ENCODE results near the gene SFR1. TPM values are rescaled to one million over a fixed set of nuclear protein-coding genes. Genes with fewer than 3 reads are reported as not detected.

The SFR1 gene
- total RNA-seq, 1 donor from 2014 or later, result 13.8 TPM

DNA sequence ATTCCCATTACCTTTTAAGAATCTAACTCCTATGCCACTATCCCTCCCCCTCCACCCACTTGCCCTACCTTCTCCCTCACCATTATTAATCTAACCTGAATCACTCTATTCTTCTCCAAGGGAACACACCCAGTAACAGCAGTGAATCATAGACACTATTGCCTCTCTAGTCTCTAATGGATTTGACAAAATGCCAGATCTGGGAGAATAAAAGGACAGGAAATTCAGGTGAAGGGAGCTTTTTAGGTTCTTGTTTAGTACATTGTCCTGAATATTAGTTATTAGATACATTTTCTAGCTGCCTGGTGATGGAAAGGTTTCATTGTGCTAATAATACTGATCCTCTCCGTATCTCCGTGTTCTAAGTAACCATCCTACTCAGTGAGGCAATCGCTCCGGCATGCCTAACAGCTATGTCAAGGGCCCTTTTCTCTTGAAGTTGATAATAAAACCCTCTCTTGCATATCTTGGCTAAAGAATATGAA, 4.1 kb upstream of the SFR1 start:
- H3K9me3 Mint-ChIP-seq, result no peaks in the 10 kb centered on the region
- H3K4me3 Mint-ChIP-seq, result no peak overlapping the region
- H3K27me3 Mint-ChIP-seq (ENCODE audit: insufficient read depth), result peaks cover 12% of the 10 kb centered on the region
- DNase-seq (ENCODE audit: low spot score), result no peak
- no peaks in the 10 kb centered on the region for H3K36me3 Mint-ChIP-seq (ENCODE audit: low read depth)
- H3K4me1 Mint-ChIP-seq (ENCODE audit: low read depth), result peaks cover 29% of the 10 kb centered on the region
- intact Hi-C loops (cut with micrococcal nuclease), result no loop called here
- no peak overlapping the region for H3K27ac Mint-ChIP-seq

DNA sequence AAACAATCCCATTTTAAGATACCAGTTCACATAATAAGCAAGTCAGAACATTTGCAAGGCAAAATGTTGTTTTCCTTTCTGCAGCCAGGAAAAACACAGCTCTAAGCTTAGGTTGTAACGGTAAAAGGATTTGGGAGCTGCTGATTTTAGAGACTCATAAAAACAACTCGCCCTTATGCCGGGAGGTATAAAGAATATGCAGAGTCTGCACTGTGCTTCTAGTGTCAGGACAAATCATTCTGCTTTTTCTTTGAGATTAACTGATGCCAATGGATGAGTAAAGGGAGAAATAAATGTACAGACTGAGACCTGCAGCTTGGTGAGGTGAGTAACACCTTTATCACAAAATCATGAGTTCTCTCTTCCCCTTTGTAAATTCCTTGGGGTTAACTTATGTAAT, 2.0 kb upstream of the SFR1 start:
- H3K27me3 Mint-ChIP-seq (ENCODE audit: insufficient read depth), result peaks cover 12% of the 10 kb centered on the region
- H3K4me1 Mint-ChIP-seq (ENCODE audit: low read depth), result peaks cover 33% of the 10 kb centered on the region
- no peaks in the 10 kb centered on the region for H3K9me3 Mint-ChIP-seq
- no peak for DNase-seq (ENCODE audit: low spot score)
- H3K27ac Mint-ChIP-seq, result no peak overlapping the region
- peaks cover 3% of the 10 kb centered on the region for H3K36me3 Mint-ChIP-seq (ENCODE audit: low read depth)
- intact Hi-C loops (cut with micrococcal nuclease), result loop anchor here (2.0 to 10.0 kb wide), 9 partner anchors 103 to 1375 kb away; partner anchors contain the start of genes CFAP58, TAF5 and WBP1L
- H3K4me3 Mint-ChIP-seq, result no peak overlapping the region

DNA sequence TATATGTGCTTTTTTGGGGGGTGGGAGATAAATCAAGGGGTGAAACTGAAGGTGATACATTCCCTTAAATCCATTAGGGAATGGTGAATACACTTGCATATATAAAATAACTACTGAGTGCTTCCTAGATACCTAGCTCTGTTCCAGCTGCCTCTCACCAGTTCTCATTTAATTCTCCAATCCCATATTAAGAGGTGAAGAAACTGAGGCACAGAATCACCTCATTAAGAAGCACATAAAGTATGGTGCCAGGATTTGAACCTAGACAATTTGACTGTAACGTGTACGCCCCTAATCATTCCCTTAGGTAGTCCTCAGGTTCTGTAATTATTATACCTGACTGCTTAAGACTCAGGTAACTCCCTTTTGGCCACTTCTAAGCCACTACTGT, 1.5 kb upstream of the SFR1 start:
- H3K9me3 Mint-ChIP-seq, result no peaks in the 10 kb centered on the region
- peaks cover 12% of the 10 kb centered on the region for H3K27me3 Mint-ChIP-seq (ENCODE audit: insufficient read depth)
- peaks cover 38% of the 10 kb centered on the region for H3K4me1 Mint-ChIP-seq (ENCODE audit: low read depth)
- peaks cover 8% of the 10 kb centered on the region for H3K36me3 Mint-ChIP-seq (ENCODE audit: low read depth)
- no peak for DNase-seq (ENCODE audit: low spot score)
- H3K27ac Mint-ChIP-seq, result peak overlapping the region; percentile 99
- peak overlapping the region; percentile 94 for H3K4me3 Mint-ChIP-seq
- intact Hi-C loops (cut with micrococcal nuclease), result loop anchor here (2.0 to 10.0 kb wide), 9 partner anchors 103 to 1376 kb away; partner anchors contain the start of genes CFAP58, TAF5 and WBP1L

DNA sequence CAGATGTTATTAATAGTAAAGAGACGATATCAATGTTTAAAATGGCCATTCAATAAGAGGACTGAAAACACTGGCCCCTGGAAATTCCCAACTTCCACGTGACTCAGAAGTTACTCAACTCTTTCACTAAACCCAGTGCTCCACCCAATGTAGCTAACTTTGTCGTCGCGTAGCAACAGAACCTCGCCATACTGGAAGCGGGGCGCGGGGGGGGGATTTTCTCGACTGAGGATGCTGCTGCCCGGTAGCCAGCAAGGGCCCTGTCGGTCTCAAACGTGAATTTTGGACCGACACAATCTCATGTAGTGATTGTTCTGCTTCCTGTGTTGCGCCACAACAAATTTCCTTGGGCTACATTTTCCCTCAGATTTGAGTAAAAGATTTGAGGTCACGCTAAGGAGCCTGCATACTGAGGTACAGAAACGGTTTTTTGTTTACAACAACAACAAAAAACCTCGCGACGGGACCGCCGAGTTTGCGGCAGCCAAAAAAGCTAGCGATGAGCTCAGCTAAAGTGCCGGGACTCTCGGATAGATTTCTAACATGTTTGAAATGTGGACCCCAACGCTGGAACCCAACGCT, 977 bp upstream of the SFR1 start:
- Mint-ChIP-seq H3K4me1 (ENCODE audit: low read depth) (peaks cover 38% of the 10 kb centered on the region), H3K4me3 (peak overlapping the region; percentile 94), H3K27me3 (ENCODE audit: insufficient read depth) (peaks cover 12% of the 10 kb centered on the region), H3K9me3 (no peaks in the 10 kb centered on the region), H3K27ac (peak overlapping the region; percentile 99), H3K36me3 (ENCODE audit: low read depth) (peaks cover 10% of the 10 kb centered on the region)
- DNase-seq (ENCODE audit: low spot score), result peak; percentile 85
- intact Hi-C loops (cut with micrococcal nuclease), result loop anchor here (1.0 to 10.0 kb wide), 14 partner anchors 104 to 1376 kb away; partner anchors contain the start of genes CFAP43, CFAP58, GSTO2 and TAF5

DNA sequence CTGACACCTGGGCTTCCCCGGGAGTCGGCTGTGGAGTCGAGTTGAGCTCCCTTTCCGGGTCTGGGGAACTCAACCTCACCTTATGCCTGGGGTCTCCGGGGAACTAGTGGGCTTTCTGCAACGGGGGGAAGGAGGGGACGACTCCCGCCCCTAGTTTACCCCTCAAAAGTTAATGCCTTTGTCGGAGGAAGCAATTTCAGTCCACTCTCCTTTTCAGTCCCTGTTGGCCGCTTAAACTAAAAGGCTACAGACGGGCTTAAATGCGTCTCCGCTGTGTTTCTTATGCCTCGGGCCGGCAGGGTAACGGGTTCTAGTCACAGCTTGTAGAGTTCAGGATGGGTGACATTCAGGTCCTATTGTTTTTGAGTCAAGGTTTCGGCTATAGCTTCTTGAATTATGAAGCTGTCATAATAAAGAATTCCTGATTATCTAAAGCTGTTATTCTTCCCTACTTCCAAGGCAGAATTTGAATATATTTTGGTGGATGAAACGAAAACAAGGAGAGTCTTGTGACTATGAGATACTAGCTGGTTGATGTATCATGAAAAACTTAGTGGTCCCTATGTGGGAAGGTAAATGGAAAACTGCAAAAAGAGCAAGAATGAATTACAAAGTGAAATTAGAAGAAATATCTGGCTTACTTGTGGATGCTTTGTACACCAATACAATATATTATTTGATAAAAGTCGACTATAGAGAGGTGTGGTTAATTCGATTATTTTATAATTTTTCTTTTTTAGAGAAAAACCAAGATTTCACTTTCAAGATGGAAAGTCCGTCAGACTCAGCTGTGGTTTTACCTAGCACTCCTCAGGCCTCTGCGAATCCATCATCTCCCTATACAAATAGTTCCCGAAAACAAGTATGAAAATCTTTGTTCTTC, 495 bp downstream of the SFR1 start:
- H3K4me3 Mint-ChIP-seq, result peak overlapping the region; percentile 94
- H3K27ac Mint-ChIP-seq, result peak overlapping the region; percentile 99
- intact Hi-C loops (cut with micrococcal nuclease), result loop anchor here (1.0 to 10.0 kb wide), 7 partner anchors 105 to 1378 kb away; partner anchors contain the start of genes STN1, TAF5 and WBP1L
- peaks cover 51% of the 10 kb centered on the region for H3K4me1 Mint-ChIP-seq (ENCODE audit: low read depth)
- no peak for DNase-seq (ENCODE audit: low spot score)
- no peaks in the 10 kb centered on the region for H3K9me3 Mint-ChIP-seq
- H3K36me3 Mint-ChIP-seq (ENCODE audit: low read depth), result peaks cover 13% of the 10 kb centered on the region
- peaks cover 6% of the 10 kb centered on the region for H3K27me3 Mint-ChIP-seq (ENCODE audit: insufficient read depth)

DNA sequence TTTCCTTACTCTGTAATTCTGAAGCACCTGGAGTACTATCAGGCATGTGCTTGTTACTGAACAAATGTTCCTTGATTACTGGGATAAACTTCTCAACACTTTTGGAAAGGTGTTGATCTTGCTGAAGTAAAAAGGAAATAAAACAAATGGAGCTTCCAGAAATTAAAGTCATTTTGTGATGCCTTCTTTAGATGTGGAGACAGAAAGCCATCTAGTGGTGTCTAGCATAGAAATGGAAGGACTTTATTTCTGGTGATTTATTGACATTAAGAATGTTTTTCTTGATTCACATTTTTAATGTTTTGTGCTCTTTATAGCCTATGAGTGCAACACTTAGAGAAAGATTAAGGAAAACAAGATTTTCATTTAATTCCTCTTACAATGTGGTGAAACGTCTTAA, 1.4 kb downstream of the SFR1 start:
- intact Hi-C loops (cut with micrococcal nuclease), result loop anchor here (5.0 to 10.0 kb wide), 6 partner anchors 106 to 1379 kb away; partner anchors contain the start of genes TAF5 and WBP1L
- H3K27ac Mint-ChIP-seq, result no peak overlapping the region
- peaks cover 13% of the 10 kb centered on the region for H3K36me3 Mint-ChIP-seq (ENCODE audit: low read depth)
- peak overlapping the region; percentile 94 for H3K4me3 Mint-ChIP-seq
- no peak for DNase-seq (ENCODE audit: low spot score)
- H3K4me1 Mint-ChIP-seq (ENCODE audit: low read depth), result peaks cover 53% of the 10 kb centered on the region
- H3K9me3 Mint-ChIP-seq, result no peaks in the 10 kb centered on the region
- no peaks in the 10 kb centered on the region for H3K27me3 Mint-ChIP-seq (ENCODE audit: insufficient read depth)

DNA sequence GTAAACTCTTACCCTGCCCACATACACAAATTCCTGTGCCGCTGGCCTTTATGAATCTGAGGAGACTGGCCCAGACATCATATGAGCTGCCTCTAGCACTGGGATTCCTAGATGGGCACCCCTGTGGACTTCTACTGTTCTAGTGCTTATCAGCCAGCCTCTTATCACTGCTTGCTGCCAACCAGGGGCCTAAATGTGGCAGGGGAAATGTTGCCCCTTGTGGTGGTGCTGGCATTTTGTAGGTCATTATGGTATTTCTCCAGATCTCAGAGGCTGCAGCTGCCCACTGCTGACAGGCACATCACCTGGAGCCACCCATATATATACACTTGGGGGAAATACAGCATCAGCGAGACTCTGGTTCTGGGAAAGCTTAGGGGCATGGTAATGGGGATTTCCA, 5.4 kb downstream of the SFR1 start:
- intact Hi-C loops (cut with micrococcal nuclease), result loop anchor here (10.0 kb wide), 2 partner anchors 763 to 1383 kb away; partner anchors contain the start of genes TAF5 and WBP1L
- Mint-ChIP-seq H3K36me3 (ENCODE audit: low read depth) (peaks cover 13% of the 10 kb centered on the region), H3K9me3 (no peaks in the 10 kb centered on the region), H3K4me3 (no peak overlapping the region), H3K4me1 (ENCODE audit: low read depth) (peaks cover 35% of the 10 kb centered on the region), H3K27me3 (ENCODE audit: insufficient read depth) (peaks cover 8% of the 10 kb centered on the region), H3K27ac (no peak overlapping the region)
- no peak for DNase-seq (ENCODE audit: low spot score)

DNA sequence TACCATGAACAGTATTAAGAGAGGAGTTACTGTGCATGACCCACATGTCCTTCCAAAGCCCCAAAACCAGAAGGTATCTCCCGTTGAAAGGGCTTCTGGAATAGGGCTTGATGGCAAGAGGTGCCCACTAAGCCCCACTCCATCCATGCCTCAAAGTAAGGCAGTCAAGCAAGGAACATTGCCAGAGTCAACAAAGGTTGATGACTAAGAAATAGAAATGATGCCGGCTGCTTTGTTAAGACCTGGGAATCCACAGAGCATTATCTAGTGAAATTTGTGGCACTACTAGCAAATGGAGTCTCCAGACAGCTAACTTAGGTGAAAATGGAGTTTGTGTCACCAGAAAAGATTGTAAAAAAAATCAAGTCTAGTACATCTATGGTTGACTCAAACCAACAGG, 6.2 kb downstream of the SFR1 start:
- intact Hi-C loops (cut with micrococcal nuclease), result loop anchor here (10.0 kb wide), 2 partner anchors 763 to 1383 kb away; partner anchors contain the start of genes TAF5 and WBP1L

DNA sequence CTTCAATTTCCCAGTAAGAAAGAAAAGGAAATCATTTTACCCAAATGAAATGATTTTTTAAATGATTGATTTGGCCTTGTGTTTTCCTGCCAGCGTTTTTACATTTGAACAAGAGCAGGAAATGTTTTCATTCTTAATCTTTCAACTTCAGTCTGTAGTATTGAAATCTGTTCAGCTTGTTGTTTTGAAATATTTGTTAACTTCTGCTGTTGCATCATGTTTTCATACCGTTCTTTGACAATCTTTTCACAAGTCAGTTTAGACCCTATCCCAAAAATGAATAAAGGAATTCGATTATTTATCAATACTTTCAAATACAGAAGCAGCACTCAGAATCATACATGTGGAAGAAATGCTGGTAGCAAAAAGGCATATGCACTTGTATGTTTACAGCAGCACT, 8.1 kb downstream of the SFR1 start:
- Mint-ChIP-seq H3K36me3 (ENCODE audit: low read depth) (peaks cover 9% of the 10 kb centered on the region), H3K9me3 (no peaks in the 10 kb centered on the region), H3K4me3 (no peak overlapping the region), H3K27ac (no peak overlapping the region), H3K4me1 (ENCODE audit: low read depth) (peaks cover 20% of the 10 kb centered on the region), H3K27me3 (ENCODE audit: insufficient read depth) (peaks cover 28% of the 10 kb centered on the region)
- intact Hi-C loops (cut with micrococcal nuclease), result no loop called here
- no peak for DNase-seq (ENCODE audit: low spot score)

More for the DNA sequence above, 6.2 kb downstream of the SFR1 start:
- no peak overlapping the region for H3K27ac Mint-ChIP-seq
- DNase-seq (ENCODE audit: low spot score), result no peak
- no peaks in the 10 kb centered on the region for H3K9me3 Mint-ChIP-seq
- H3K36me3 Mint-ChIP-seq (ENCODE audit: low read depth), result peaks cover 13% of the 10 kb centered on the region
- H3K4me1 Mint-ChIP-seq (ENCODE audit: low read depth), result peaks cover 27% of the 10 kb centered on the region
- H3K27me3 Mint-ChIP-seq (ENCODE audit: insufficient read depth), result peaks cover 15% of the 10 kb centered on the region
- H3K4me3 Mint-ChIP-seq, result no peak overlapping the region

DNA sequence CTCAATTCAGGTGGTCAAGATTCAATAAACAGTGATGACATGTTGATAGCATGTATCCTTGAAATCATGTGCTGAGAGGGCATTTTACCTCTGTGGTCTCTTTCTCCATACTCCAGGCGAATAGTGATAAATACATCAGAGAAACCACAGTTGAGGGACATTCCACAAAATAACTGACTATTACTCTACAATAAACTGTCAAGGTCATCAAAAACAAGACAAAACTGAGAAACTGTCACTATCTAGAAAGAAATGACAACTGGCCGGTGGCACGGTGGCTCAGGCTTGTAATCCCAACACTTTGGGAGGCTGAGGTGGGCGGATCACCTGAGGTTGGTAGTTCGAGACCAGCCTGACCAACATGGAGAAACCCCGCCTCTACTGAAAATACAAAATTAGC, 16.2 kb downstream of the SFR1 start:
- no peak overlapping the region for H3K27ac Mint-ChIP-seq
- peaks cover 39% of the 10 kb centered on the region for H3K27me3 Mint-ChIP-seq (ENCODE audit: insufficient read depth)
- H3K36me3 Mint-ChIP-seq (ENCODE audit: low read depth), result no peaks in the 10 kb centered on the region
- no peak for DNase-seq (ENCODE audit: low spot score)
- intact Hi-C loops (cut with micrococcal nuclease), result no loop called here
- no peaks in the 10 kb centered on the region for H3K4me1 Mint-ChIP-seq (ENCODE audit: low read depth)
- H3K9me3 Mint-ChIP-seq, result no peaks in the 10 kb centered on the region
- H3K4me3 Mint-ChIP-seq, result no peak overlapping the region

DNA sequence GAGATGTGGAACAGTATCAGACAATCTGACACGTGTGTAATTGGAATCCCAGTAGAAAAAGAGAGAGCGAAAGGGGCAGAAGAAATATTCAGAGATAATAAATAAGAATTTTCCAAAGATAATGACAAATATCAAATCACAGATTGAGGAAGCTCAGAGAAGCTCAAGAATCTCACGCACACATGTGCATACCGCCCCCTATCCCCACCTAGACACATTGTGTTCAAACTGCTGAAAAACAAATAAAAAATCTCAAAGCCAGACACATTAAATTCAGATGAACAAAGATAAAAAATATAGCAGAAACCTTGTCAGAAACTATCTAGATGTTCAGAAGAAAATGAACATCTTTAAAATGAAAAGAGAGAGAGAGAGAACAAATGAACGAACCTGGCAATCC, 17.2 kb downstream of the SFR1 start:
- no peaks in the 10 kb centered on the region for H3K4me1 Mint-ChIP-seq (ENCODE audit: low read depth)
- H3K9me3 Mint-ChIP-seq, result no peaks in the 10 kb centered on the region
- DNase-seq (ENCODE audit: low spot score), result no peak
- H3K27ac Mint-ChIP-seq, result no peak overlapping the region
- H3K27me3 Mint-ChIP-seq (ENCODE audit: insufficient read depth), result peaks cover 31% of the 10 kb centered on the region
- no peaks in the 10 kb centered on the region for H3K36me3 Mint-ChIP-seq (ENCODE audit: low read depth)
- no peak overlapping the region for H3K4me3 Mint-ChIP-seq
- intact Hi-C loops (cut with micrococcal nuclease), result no loop called here

DNA sequence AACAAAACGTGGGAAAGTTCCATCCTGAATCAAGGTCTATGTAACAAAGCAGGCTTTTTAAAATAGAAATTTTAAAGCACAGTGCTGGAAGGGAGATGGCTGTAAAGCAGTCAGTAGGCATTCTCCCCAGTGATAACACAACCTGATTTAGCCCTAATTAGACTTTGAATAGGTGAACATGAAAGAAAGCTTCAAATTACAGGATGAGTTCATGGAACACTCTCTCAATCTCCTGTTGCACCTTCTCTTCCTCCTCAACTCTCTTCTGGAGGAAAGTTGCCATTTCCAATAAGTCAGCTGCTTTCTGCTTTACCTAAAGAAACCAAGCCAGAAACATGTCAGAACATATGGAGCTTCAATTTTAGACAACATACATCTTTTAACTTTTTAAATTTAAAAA, 20.1 kb downstream of the SFR1 start:
- Mint-ChIP-seq H3K9me3 (no peaks in the 10 kb centered on the region), H3K4me3 (no peak overlapping the region), H3K27ac (no peak overlapping the region), H3K27me3 (ENCODE audit: insufficient read depth) (peaks cover 38% of the 10 kb centered on the region), H3K4me1 (ENCODE audit: low read depth) (no peaks in the 10 kb centered on the region), H3K36me3 (ENCODE audit: low read depth) (no peaks in the 10 kb centered on the region)
- intact Hi-C loops (cut with micrococcal nuclease), result no loop called here
- DNase-seq (ENCODE audit: low spot score), result no peak

DNA sequence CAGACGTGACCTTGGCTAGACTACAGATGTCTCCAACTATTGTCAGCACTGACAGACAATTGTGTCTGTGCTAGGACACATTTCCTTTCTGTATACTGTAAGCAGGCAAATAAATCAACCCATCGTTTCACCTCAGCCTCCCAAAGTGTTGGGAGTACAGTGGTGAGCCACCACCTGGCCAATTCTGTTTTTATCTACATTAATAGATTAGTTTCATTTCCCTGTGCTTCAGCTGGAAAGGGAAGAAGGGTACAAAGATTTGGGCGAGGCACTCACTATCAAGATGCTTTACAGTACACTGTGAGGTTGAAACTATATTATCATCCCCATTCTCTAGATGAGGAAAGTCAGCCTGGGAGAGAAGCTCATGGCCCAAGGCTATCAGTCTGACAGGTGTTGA, 21.9 kb downstream of the SFR1 start:
- Mint-ChIP-seq H3K36me3 (ENCODE audit: low read depth) (no peaks in the 10 kb centered on the region), H3K9me3 (no peaks in the 10 kb centered on the region), H3K4me3 (no peak overlapping the region), H3K4me1 (ENCODE audit: low read depth) (no peaks in the 10 kb centered on the region), H3K27ac (no peak overlapping the region), H3K27me3 (ENCODE audit: insufficient read depth) (peaks cover 41% of the 10 kb centered on the region)
- intact Hi-C loops (cut with micrococcal nuclease), result no loop called here
- no peak for DNase-seq (ENCODE audit: low spot score)
